K562 (cell line): ENCODE measurements around the gene MIDN. TPM values are rescaled to one million over a fixed set of nuclear protein-coding genes. Genes with fewer than 3 reads are reported as not detected.

Experiments
- ATF4 ChIP-seq: fragments of 450-650 bp; formaldehyde crosslinking; IDR thresholded peaks from 2 replicates; pipeline ENCODE4 v1.4.0; 2022; ENCODE audit warnings: mild to moderate bottlenecking, moderate library complexity
- CTBP1 ChIP-seq: fragments of 450-650 bp; IDR thresholded peaks from 2 replicates; pipeline ENCODE4 v1.6.1; 2016; ENCODE audit warnings: borderline replicate concordance
- HNRNPH1 ChIP-seq: fragments of 200-400 bp; formaldehyde crosslinking; optimal IDR thresholded peaks from 2 replicates; pipeline ENCODE3; 2017; ENCODE audit warnings: low read depth, mild to moderate bottlenecking, low read length, moderate library complexity
- JUN ChIP-seq, 2 experiments: sonication (generic) in 1 of 2; formaldehyde crosslinking in 1 of 2; IDR thresholded peaks; 2 replicates each; pipeline versions ENCODE4 v1.6.1 to v1.8.0; 2012 to 2022; ENCODE audit warnings: borderline replicate concordance in 2 of 2, mild to moderate bottlenecking in 2 of 2, improper control_type of control experiment in 1 of 2, low read depth in 1 of 2, low read length in 1 of 2, missing genetic modification reagents in 1 of 2
- KDM5B ChIP-seq: fragments of 200-600 bp; sonication (generic); IDR thresholded peaks from 2 replicates; pipeline ENCODE4 v1.6.1; 2012; ENCODE audit warnings: low read depth, mild to moderate bottlenecking, moderate library complexity, low read length, control low read depth, inconsistent platforms; ENCODE audit not compliant: insufficient replicate concordance
- MCM5 ChIP-seq: fragments of 450-650 bp; IDR thresholded peaks from 2 replicates; pipeline ENCODE4 v1.6.1; 2016; ENCODE audit warnings: low read depth
- NR4A1 ChIP-seq, 2 experiments: fragments of 250-450 bp in 1 of 2; fragments of 450-650 bp in 1 of 2; sonication (Bioruptor Pico) in 1 of 2; IDR thresholded peaks; 2 replicates each; pipeline versions ENCODE4 v1.4.0 to v1.6.1; 2016 to 2020; ENCODE audit warnings: mild to moderate bottlenecking in 2 of 2, missing compliant biosample characterization in 1 of 2, missing genetic modification characterization in 1 of 2, moderate library complexity in 1 of 2
- SFPQ ChIP-seq: fragments of 200-400 bp; formaldehyde crosslinking; IDR thresholded peaks from 2 replicates; pipeline ENCODE4 v1.6.1; 2017; ENCODE audit warnings: mild to moderate bottlenecking, low read depth, low read length, moderate library complexity
- SLC30A9 ChIP-seq: fragments of 250-450 bp; sonication (Bioruptor Pico); IDR thresholded peaks from 2 replicates; pipeline ENCODE4 v1.8.0; 2022; ENCODE audit warnings: mild to moderate bottlenecking, moderate library complexity
- SMAD2 ChIP-seq: fragments of 150-350 bp; IDR thresholded peaks from 2 replicates; pipeline ENCODE4 v1.6.1; 2014; ENCODE audit warnings: low read depth, mild to moderate bottlenecking, low read length
- SRSF9 ChIP-seq: fragments of 200-400 bp; formaldehyde crosslinking; IDR thresholded peaks from 2 replicates; pipeline ENCODE4 v1.6.1; 2017; ENCODE audit warnings: low read depth, low read length, borderline replicate concordance
- ZBTB9 ChIP-seq: fragments of 450-650 bp; formaldehyde crosslinking; IDR thresholded peaks from 2 replicates; pipeline ENCODE4 v1.4.0; 2020; ENCODE audit warnings: mild to moderate bottlenecking, moderate library complexity
- polyA plus RNA-seq, 8 experiments: library from polyadenylated mRNA; depleted of rRNA in 4 of 8; stranded (reverse) in 5 of 8; unstranded in 3 of 8; fragments of >200 nt; fragmentation: Nextera tagmentation in 2 of 8; fragmentation: Illumina TruSeq in 1 of 8; extraction: Ambion mirVana in 2 of 8; extraction: Trizol in 1 of 8; gene quantifications; 2 replicates each; pipeline versions ENCODE4 v1.2.1 to v1.2.3, GENCODE V29; 2011 to 2014; ENCODE audit warnings: inconsistent platforms in 1 of 8, missing spikeins in 1 of 8
- total RNA-seq, 7 experiments: library from RNA; depleted of rRNA in 6 of 7; stranded (reverse); fragments of >200 nt in 6 of 7; fragmentation: Illumina TruSeq in 2 of 7; extraction: Trizol in 2 of 7; gene quantifications; 2 replicates each; pipeline versions ENCODE4 v1.2.1 to v1.2.3, GENCODE V29; 2011 to 2021; ENCODE audit warnings: low replicate concordance in 1 of 7

The MIDN gene
- total and polyA plus RNA-seq, 9 of the 15 experiments (the other 6 are each of a cell fraction or from before 2014, with no cell fraction given) = 0.17 to 120 (median 10.1) TPM

- TF ChIP-seq JUN (IDR thresholded peaks at IDR 0.05; ENCODE audit: borderline replicate concordance, low read depth, low read length) (no peak), JUN (CRISPR knock-in tag; IDR thresholded peaks at IDR 0.05; ENCODE audit: borderline replicate concordance) (no peak), ZBTB9 (no peak), SMAD2 (no peak), NR4A1 (CRISPR knock-in tag; IDR thresholded peaks at IDR 0.05) (no peak), NR4A1 (tag; IDR thresholded peaks at IDR 0.05) (no peak), HNRNPH1 (no peak), KDM5B (peak; percentile 20), SLC30A9 (no peak), SFPQ (no peak), MCM5 (no peak), CTBP1 (no peak), SRSF9 (no peak), ATF4 (CRISPR knock-in tag) (no peak)
Observed at GRCh38 chr19:1273263-1274041, 25.1 kb downstream of the MIDN start (continued).
